GM18507 (cell line): ENCODE results near the gene TMEM212.
"Not testable (repeated sequence)": the region's sequence is repeated elsewhere in the genome, so short reads cannot be mapped to it uniquely, and the experiment has no call there.

Experiments
- DNase-seq: peaks from one replicate; pipeline ENCODE4 v3.0.0; 2011; ENCODE audit warnings: low read depth; ENCODE audit not compliant: insufficient read length; ENCODE audit errors: extremely low spot score
- FAIRE-seq: peaks from 2 replicates; lab custom pipeline; 2011; peaks lifted over from hg19 to GRCh38; lab: Jason Lieb, UNC

TMEM212 gene

GRCh38 chr3:171850320-171850959, 7.3 kb downstream of the TMEM212 start:
- FAIRE-seq: no peak

GRCh38 chr3:171850960-171851659, 8.0 kb downstream of the TMEM212 start:
- DNase-seq: no peak
- FAIRE-seq: no peak

More at GRCh38 chr3:171850320-171850959, 7.3 kb downstream of the TMEM212 start:
- DNase-seq: no peak

- no peak for FAIRE-seq
- no peak for DNase-seq
Observed at GRCh38 chr3:171851660-171852058, 8.5 kb downstream of the TMEM212 start.

- no peak for DNase-seq
Observed at GRCh38 chr3:171854649-171855305, 11.6 kb downstream of the TMEM212 start.

GRCh38 chr3:171858770-171859169, 15.6 kb downstream of the TMEM212 start:
- not testable (repeated sequence) for DNase-seq, FAIRE-seq

More at GRCh38 chr3:171854649-171855305, 11.6 kb downstream of the TMEM212 start:
- FAIRE-seq: no peak

GRCh38 chr3:171860830-171861535, 17.8 kb downstream of the TMEM212 start:
- DNase-seq: no peak
- no peak for FAIRE-seq

GRCh38 chr3:171862392-171862791, 19.2 kb downstream of the TMEM212 start:
- FAIRE-seq (no peak), DNase-seq (no peak)

GRCh38 chr3:171862993-171863521, 19.9 kb downstream of the TMEM212 start:
- no peak for DNase-seq
- FAIRE-seq: no peak

- FAIRE-seq (no peak), DNase-seq (no peak)
Observed at GRCh38 chr3:171863920-171864319, 20.8 kb downstream of the TMEM212 start.

- FAIRE-seq: no peak
- no peak for DNase-seq
Observed at GRCh38 chr3:171865191-171865865, 22.2 kb downstream of the TMEM212 start.

GRCh38 chr3:171867981-171868380, 24.8 kb downstream of the TMEM212 start:
- DNase-seq (no peak), FAIRE-seq (no peak)

- DNase-seq (no peak), FAIRE-seq (no peak)
Observed at GRCh38 chr3:171871392-171872274, 28.5 kb downstream of the TMEM212 start.

GRCh38 chr3:171873580-171873979, 30.4 kb downstream of the TMEM212 start:
- no peak for FAIRE-seq
- no peak for DNase-seq

- DNase-seq (no peak), FAIRE-seq (no peak)
Observed at GRCh38 chr3:171874251-171874681, 31.1 kb downstream of the TMEM212 start.

- FAIRE-seq (no peak), DNase-seq (no peak)
Observed at GRCh38 chr3:171874879-171875278, 31.7 kb downstream of the TMEM212 start.

GRCh38 chr3:171875923-171876412, 32.8 kb downstream of the TMEM212 start:
- no peak for DNase-seq
- no peak for FAIRE-seq

- DNase-seq (no peak), FAIRE-seq (no peak)
Observed at GRCh38 chr3:171876680-171877147, 33.6 kb downstream of the TMEM212 start.
